GM10847 (cell line): ENCODE results near the gene CBX2.

Source experiments
- POLR2A ChIP-seq: IDR thresholded peaks from 2 replicates; pipeline ENCODE4 v1.6.1; 2011; ENCODE audit not compliant: insufficient read length; ENCODE audit errors: extremely low read depth

Gene CBX2

GRCh38 chr17:79755591-79755990 is 22.4 kb upstream of the CBX2 start:
- no peak for TF ChIP-seq POLR2A

GRCh38 chr17:79757140-79757745 is 20.7 kb upstream of the CBX2 start:
- TF ChIP-seq POLR2A = no peak

- TF ChIP-seq POLR2A = no peak
These were observed 19.7 kb upstream of the CBX2 start for GRCh38 chr17:79758271-79758670.

- TF ChIP-seq POLR2A = no peak
These were observed 17.6 kb upstream of the CBX2 start for GRCh38 chr17:79760197-79760906.

GRCh38 chr17:79761894-79762589 is 15.9 kb upstream of the CBX2 start:
- no peak for TF ChIP-seq POLR2A

- TF ChIP-seq POLR2A = no peak
These were observed 12.2 kb upstream of the CBX2 start for GRCh38 chr17:79765708-79766107.

- no peak for TF ChIP-seq POLR2A
These were observed 8.1 kb upstream of the CBX2 start for GRCh38 chr17:79769570-79770506.

- TF ChIP-seq POLR2A = no peak
These were observed 6.7 kb upstream of the CBX2 start for GRCh38 chr17:79771276-79771675.

GRCh38 chr17:79774561-79774975 is 3.4 kb upstream of the CBX2 start:
- TF ChIP-seq POLR2A = no peak

- no peak for TF ChIP-seq POLR2A
These were observed 2.3 kb upstream of the CBX2 start for GRCh38 chr17:79775632-79776031.

GRCh38 chr17:79776376-79777119 is 1.4 kb upstream of the CBX2 start:
- TF ChIP-seq POLR2A = no peak

GRCh38 chr17:79777120-79777893 is 641 bp upstream of the CBX2 start:
- TF ChIP-seq POLR2A = no peak

- no peak for TF ChIP-seq POLR2A
These were observed 646 bp downstream of the CBX2 start for GRCh38 chr17:79778504-79779083.
